Keratinocyte (primary cell): Measurements from ENCODE around the gene RPL29. TPM values are rescaled to one million over a fixed set of nuclear protein-coding genes. Genes with fewer than 3 reads are reported as not detected.

Experiments used
- DNase-seq: peaks from one replicate; pipeline ENCODE4 v3.0.0-alpha.2; 2011; ENCODE audit warnings: low read depth, missing footprints, low spot score
- FAIRE-seq: peaks from 2 replicates; lab custom pipeline; 2011; peaks lifted over from hg19 to GRCh38; lab: Jason Lieb, UNC
- H2AFZ ChIP-seq: 2 replicates; pipeline ENCODE4 v1.6.0; 2012; ENCODE audit warnings: low read length, control low read depth, inconsistent platforms; ENCODE audit not compliant: control insufficient read depth
- H3K27ac ChIP-seq: 2 replicates; pipeline ENCODE4 v1.5.1; 2011; ENCODE audit warnings: low read length; ENCODE audit not compliant: control insufficient read depth, insufficient read depth
- H3K27me3 ChIP-seq: 3 replicates; pipeline ENCODE4 v1.6.0; 2011; ENCODE audit warnings: low read length; ENCODE audit not compliant: control insufficient read depth, insufficient read depth; ENCODE audit errors: extremely low read depth
- H3K36me3 ChIP-seq, 2 experiments: 2 replicates in 1 of 2; 3 replicates in 1 of 2; pipeline ENCODE4 v1.5.1; 2011; ENCODE audit warnings: low read length in 2 of 2, mild to moderate bottlenecking in 1 of 2; ENCODE audit not compliant: control insufficient read depth in 2 of 2, insufficient read depth in 2 of 2; ENCODE audit errors: extremely low read depth in 1 of 2
- H3K4me1 ChIP-seq: 3 replicates; pipeline ENCODE4 v1.5.1; 2011; ENCODE audit warnings: low read length; ENCODE audit not compliant: control insufficient read depth, insufficient read depth; ENCODE audit errors: extremely low read depth
- H3K4me2 ChIP-seq: 3 replicates; pipeline ENCODE4 v1.6.0; 2011; ENCODE audit warnings: low read depth, low read length; ENCODE audit not compliant: control insufficient read depth, insufficient read depth; ENCODE audit errors: extremely low read depth
- H3K4me3 ChIP-seq, 3 experiments: fragments of 200-600 bp in 1 of 3; sonication (generic) in 1 of 3; 2 replicates in 2 of 3; 3 replicates in 1 of 3; pipeline ENCODE4 v1.5.1; 2011 to 2016; ENCODE audit warnings: low read length in 3 of 3, mild to moderate bottlenecking in 3 of 3, control low read depth in 2 of 3, inconsistent platforms in 1 of 3, low read depth in 1 of 3, mixed read lengths in 1 of 3, mixed run types in 1 of 3, moderate library complexity in 1 of 3; ENCODE audit not compliant: control insufficient read depth in 2 of 3, insufficient read depth in 2 of 3; ENCODE audit errors: extremely low read depth in 1 of 3
- H3K79me2 ChIP-seq: 2 replicates; pipeline ENCODE4 v1.6.0; 2012; ENCODE audit warnings: low read length; ENCODE audit not compliant: control insufficient read depth, insufficient read depth
- H3K9ac ChIP-seq: 3 replicates; pipeline ENCODE4 v1.6.0; 2011; ENCODE audit warnings: low read length; ENCODE audit not compliant: control insufficient read depth, insufficient read depth; ENCODE audit errors: extremely low read depth
- H3K9me1 ChIP-seq: 3 replicates; pipeline ENCODE4 v1.6.0; 2011; ENCODE audit warnings: low read length; ENCODE audit not compliant: control insufficient read depth, insufficient read depth; ENCODE audit errors: extremely low read depth
- H3K9me3 ChIP-seq: 2 replicates; pipeline ENCODE4 v1.5.1; 2012; ENCODE audit warnings: low read depth, low read length; ENCODE audit not compliant: control insufficient read depth
- H4K20me1 ChIP-seq: 3 replicates; pipeline ENCODE4 v1.6.0; 2011; ENCODE audit warnings: low read length; ENCODE audit not compliant: control insufficient read depth, insufficient read depth; ENCODE audit errors: extremely low read depth
- CTCF ChIP-seq, 3 experiments: IDR thresholded peaks in 1 of 3; conservative IDR thresholded peaks in 1 of 3; optimal IDR thresholded peaks in 1 of 3; 2 replicates in 2 of 3; 3 replicates in 1 of 3; pipeline versions ENCODE3 to v1.5.1; 2011; ENCODE audit warnings: low read length in 3 of 3, mild to moderate bottlenecking in 3 of 3, moderate library complexity in 2 of 3, control low read depth in 1 of 3, inconsistent platforms in 1 of 3; ENCODE audit not compliant: insufficient read depth in 2 of 3; ENCODE audit errors: extremely low read depth in 1 of 3
- EZH2 ChIP-seq: IDR thresholded peaks from one replicate; pipeline ENCODE4 v1.6.1; 2012; ENCODE audit warnings: inconsistent platforms, mild to moderate bottlenecking, low read length, moderate library complexity
- dilution Hi-C: fragments of 300-500 bp; cut with MboI; formaldehyde crosslinking; loops from one replicate; pipeline ENCODE4 v1.7.0; 2020; ENCODE audit warnings: low sequenced_read_pairs; ENCODE audit not compliant: extremely low pct_ligation_motif_present
- polyA plus RNA-seq, 5 experiments: library from polyadenylated mRNA; depleted of rRNA in 3 of 5; stranded (reverse) in 3 of 5; stranded (forward) in 1 of 5; unstranded in 1 of 5; fragments of >200 nt; gene quantifications; 1 replicate in 1 of 5; 2 replicates in 3 of 5; 3 replicates in 1 of 5; pipeline versions ENCODE4 v1.2.1 to v1.2.3, GENCODE V29; 2011 to 2012; ENCODE audit warnings: missing spikeins in 2 of 5, low read depth in 1 of 5, low replicate concordance in 1 of 5

RPL29 gene
- polyA plus RNA-seq, 1 donor (not counting 4 experiments of a cell fraction or from before 2014, with no cell fraction given) = 1,648 TPM

GRCh38 chr3:51958603-51959521 is 36.8 kb downstream of the RPL29 start:
- FAIRE-seq (no peak), DNase-seq (no peak)
- no peak overlapping the region for H3K4me2 ChIP-seq
- peaks cover 18% of the 10 kb centered on the region for H3K27me3 ChIP-seq
- H3K36me3 ChIP-seq = peaks cover 0 to 24% of the 10 kb centered on the region in 2 experiments
- no peak overlapping the region for H3K4me3 ChIP-seq
- TF ChIP-seq EZH2 (no peak), CTCF (optimal IDR thresholded peaks at IDR 0.05 in 1 of 3, IDR thresholded peaks at IDR 0.05 in 1 of 3, conservative IDR thresholded peaks at IDR 0.05 in 1 of 3; ENCODE audit: extremely low read depth in 1 of 3, insufficient read depth in 2 of 3, low read length in 3 of 3) (no peak)
- no peaks in the 10 kb centered on the region for H4K20me1 ChIP-seq
- no peaks in the 10 kb centered on the region for H3K9me3 ChIP-seq
- H3K9me1 ChIP-seq = no peaks in the 10 kb centered on the region
- H3K4me1 ChIP-seq = peaks cover 11% of the 10 kb centered on the region
- H3K9ac ChIP-seq = no peak overlapping the region
- dilution Hi-C loops = no loop called here
- H3K27ac ChIP-seq = no peak overlapping the region
- H2AFZ ChIP-seq = no peak overlapping the region
- H3K79me2 ChIP-seq = no peaks in the 10 kb centered on the region

- no peak for FAIRE-seq
- TF ChIP-seq CTCF (optimal IDR thresholded peaks at IDR 0.05 in 1 of 3, IDR thresholded peaks at IDR 0.05 in 1 of 3, conservative IDR thresholded peaks at IDR 0.05 in 1 of 3; ENCODE audit: extremely low read depth in 1 of 3, insufficient read depth in 2 of 3, low read length in 3 of 3) (no peak), EZH2 (no peak)
- Histone ChIP-seq H3K36me3 (peaks cover 0 to 24% of the 10 kb centered on the region in 2 experiments), H3K27me3 (peaks cover 26% of the 10 kb centered on the region), H3K27ac (no peak overlapping the region), H3K4me1 (peaks cover 11% of the 10 kb centered on the region), H3K9ac (no peak overlapping the region), H3K4me3 (no peak overlapping the region), H3K79me2 (no peaks in the 10 kb centered on the region), H4K20me1 (no peaks in the 10 kb centered on the region), H3K4me2 (no peak overlapping the region), H3K9me1 (no peaks in the 10 kb centered on the region), H3K9me3 (no peaks in the 10 kb centered on the region), H2AFZ (no peak overlapping the region)
- no peak for DNase-seq
- dilution Hi-C loops = no loop called here
Observed at GRCh38 chr3:51957520-51958205, 38.0 kb downstream of the RPL29 start.
